GM23338 (cell line): ENCODE results near the gene MOB2. TPM values are rescaled to one million over a fixed set of nuclear protein-coding genes. Genes with fewer than 3 reads are reported as not detected.

Experiments used
- ATAC-seq: fragments of 200-7000 bp; cut with Tn5 transposase; 3 replicates; pipeline ENCODE4 v1.9.1; 2020
- DNase-seq: peaks from one replicate; pipeline ENCODE4 v3.0.0-alpha.2; 2015; ENCODE audit warnings: low spot score
- H2AFZ ChIP-seq: fragments of 200-600 bp; sonication (generic); 2 replicates; pipeline ENCODE4 v1.8.0; 2016; ENCODE audit warnings: antibody characterized with exemption, mild to moderate bottlenecking, moderate library complexity
- H3F3A ChIP-seq: fragments of 200-600 bp; sonication (generic); replicated peaks from 2 replicates; pipeline ENCODE4 v1.8.0; 2017; ENCODE audit warnings: antibody characterized with exemption, mixed run types, low read depth
- H3K27ac ChIP-seq: fragments of 200-600 bp; sonication (generic); 2 replicates; pipeline ENCODE4 v1.6.1; 2016; ENCODE audit warnings: low read depth
- H3K27me3 ChIP-seq: fragments of 200-600 bp; sonication (generic); 2 replicates; pipeline ENCODE4 v1.8.0; 2016; ENCODE audit warnings: mild to moderate bottlenecking, mixed run types, moderate library complexity; ENCODE audit not compliant: insufficient read depth
- H3K36me3 ChIP-seq: fragments of 200-600 bp; sonication (generic); 2 replicates; pipeline ENCODE4 v1.8.0; 2016; ENCODE audit warnings: mild to moderate bottlenecking; ENCODE audit not compliant: insufficient read depth
- H3K4me1 ChIP-seq: fragments of 200-600 bp; sonication (generic); 2 replicates; pipeline ENCODE4 v1.8.0; 2016; ENCODE audit warnings: mild to moderate bottlenecking, moderate library complexity; ENCODE audit not compliant: insufficient read depth
- H3K4me2 ChIP-seq: fragments of 200-600 bp; sonication (generic); 2 replicates; pipeline ENCODE4 v1.7.1; 2017; ENCODE audit warnings: mixed run types
- H3K4me3 ChIP-seq: fragments of 200-600 bp; sonication (generic); 2 replicates; pipeline ENCODE4 v1.6.1; 2016; ENCODE audit warnings: mixed run types
- H3K79me2 ChIP-seq: fragments of 200-600 bp; sonication (generic); replicated peaks from 2 replicates; pipeline ENCODE4 v1.8.0; 2017; ENCODE audit warnings: mild to moderate bottlenecking; ENCODE audit not compliant: insufficient read depth
- H3K9me2 ChIP-seq: fragments of 200-600 bp; sonication (generic); 2 replicates; pipeline ENCODE4 v1.8.0; 2017; ENCODE audit not compliant: insufficient read depth
- H4K20me1 ChIP-seq: fragments of 200-600 bp; sonication (generic); replicated peaks from 2 replicates; pipeline ENCODE4 v1.8.0; 2017; ENCODE audit warnings: mild to moderate bottlenecking; ENCODE audit not compliant: insufficient read depth
- H3K27ac Mint-ChIP-seq: 2 replicates; pipeline ENCODE4 v1.8.0; 2020; ENCODE audit warnings: inconsistent platforms, mild to moderate bottlenecking, moderate library complexity, mixed read lengths
- H3K27me3 Mint-ChIP-seq: 3 replicates; pipeline ENCODE4 v1.8.0; 2022; ENCODE audit warnings: low read depth, mild to moderate bottlenecking, moderate library complexity, mixed read lengths, inconsistent platforms; ENCODE audit not compliant: insufficient read depth, poor library complexity
- H3K36me3 Mint-ChIP-seq: 3 replicates; pipeline ENCODE4 v1.8.0; 2021; ENCODE audit warnings: low read depth, mild to moderate bottlenecking, inconsistent platforms, moderate library complexity, mixed read lengths
- H3K4me1 Mint-ChIP-seq: 3 replicates; pipeline ENCODE4 v1.8.0; 2020; ENCODE audit warnings: mild to moderate bottlenecking, inconsistent platforms, mixed read lengths
- H3K4me3 Mint-ChIP-seq: 3 replicates; pipeline ENCODE4 v1.8.0; 2021; ENCODE audit warnings: moderate library complexity, mild to moderate bottlenecking, inconsistent platforms, mixed read lengths
- H3K9me3 Mint-ChIP-seq: 3 replicates; pipeline ENCODE4 v1.8.0; 2020; ENCODE audit warnings: moderate library complexity, mild to moderate bottlenecking, inconsistent platforms, mixed read lengths
- CREB1 ChIP-seq: fragments of 250-450 bp; sonication (Bioruptor Pico); IDR thresholded peaks from 2 replicates; pipeline ENCODE4 v1.5.0; 2020; ENCODE audit warnings: low read depth, mild to moderate bottlenecking, moderate library complexity
- CTCF ChIP-seq, 2 experiments: fragments of 200-600 bp in 1 of 2; sonication (generic) in 1 of 2; conservative IDR thresholded peaks; 2 replicates each; pipeline versions ENCODE4 v1.5.1 to v1.6.1; 2016 to 2017; ENCODE audit warnings: antibody characterized with exemption in 2 of 2, low read depth in 2 of 2, mild to moderate bottlenecking in 2 of 2, moderate library complexity in 1 of 2
- ETS1 ChIP-seq: IDR thresholded peaks from 2 replicates; pipeline ENCODE4 v1.6.1; 2016; ENCODE audit warnings: antibody characterized with exemption
- EZH2 ChIP-seq: fragments of 200-600 bp; sonication (generic); IDR thresholded peaks from one replicate; pipeline ENCODE4 v1.8.0; 2017; ENCODE audit warnings: antibody characterized with exemption, mild to moderate bottlenecking, low read depth; ENCODE audit not compliant: unreplicated experiment
- EZH2phosphoT487 ChIP-seq: fragments of 200-600 bp; sonication (generic); IDR thresholded peaks from one replicate; pipeline ENCODE4 v1.8.1; 2018; ENCODE audit warnings: antibody characterized with exemption; ENCODE audit not compliant: unreplicated experiment
- JUNB ChIP-seq: IDR thresholded peaks from one replicate; pipeline ENCODE4 v1.6.1; 2016; ENCODE audit warnings: antibody characterized with exemption; ENCODE audit not compliant: unreplicated experiment
- NANOG ChIP-seq: IDR thresholded peaks from 2 replicates; pipeline ENCODE4 v1.6.1; 2016; ENCODE audit warnings: antibody characterized with exemption, borderline replicate concordance
- POLR2AphosphoS5 ChIP-seq: IDR thresholded peaks from 2 replicates; pipeline ENCODE4 v1.6.1; 2016; ENCODE audit warnings: antibody characterized with exemption, low read depth
- REST ChIP-seq: IDR thresholded peaks from one replicate; pipeline ENCODE4 v1.6.1; 2018; ENCODE audit warnings: antibody characterized with exemption; ENCODE audit not compliant: unreplicated experiment
- STAT1 ChIP-seq: IDR thresholded peaks from one replicate; pipeline ENCODE4 v1.6.1; 2016; ENCODE audit warnings: antibody characterized with exemption; ENCODE audit not compliant: unreplicated experiment
- ZNF114 ChIP-seq: fragments of 250-450 bp; sonication (Bioruptor Pico); IDR thresholded peaks from 2 replicates; pipeline ENCODE4 v1.5.0; 2020; ENCODE audit warnings: mild to moderate bottlenecking, moderate library complexity
- ZNF331 ChIP-seq: fragments of 250-450 bp; sonication (Bioruptor Pico); IDR thresholded peaks from 2 replicates; pipeline ENCODE4 v1.5.0; 2020; ENCODE audit warnings: low read depth, mild to moderate bottlenecking, moderate library complexity
- ZNF462 ChIP-seq: fragments of 250-450 bp; sonication (Bioruptor Pico); IDR thresholded peaks from 2 replicates; pipeline ENCODE4 v1.5.0; 2020; ENCODE audit warnings: mild to moderate bottlenecking, moderate library complexity
- polyA plus RNA-seq: library from polyadenylated mRNA; unstranded; fragments of >200 nt; fragmentation: Nextera tagmentation; extraction: Ambion mirVana; gene quantifications from 2 replicates; pipeline ENCODE4 v1.2.1, GENCODE V29; 2016
- total RNA-seq: library from RNA; depleted of rRNA; stranded (reverse); fragments of >200 nt; shearing (Covaris generic); gene quantifications from 2 replicates; pipeline ENCODE4 v1.2.3, GENCODE V29; 2014

The MOB2 gene
- total and polyA plus RNA-seq, 2 experiments from 2014 or later = 10.1 to 19.7 TPM

GRCh38 chr11:1442807-1443366 lies 43.7 kb downstream of the MOB2 start:
- no peaks in the 10 kb centered on the region; the same call in 2 of the 3 replicates for H3K9me3 Mint-ChIP-seq
- no peak for DNase-seq
- no peaks in the 10 kb centered on the region; the same call in 1 of the 3 replicates for H3K36me3 Mint-ChIP-seq

More at GRCh38 chr11:1442807-1443366, 43.7 kb downstream of the MOB2 start:
- Histone ChIP-seq H2AFZ (no peak overlapping the region), H3K27me3 (no peaks in the 10 kb centered on the region), H3K4me2 (no peak overlapping the region), H3K9me2 (no peaks in the 10 kb centered on the region), H4K20me1 (no peaks in the 10 kb centered on the region), H3K4me1 (no peaks in the 10 kb centered on the region), H3K79me2 (no peaks in the 10 kb centered on the region), H3F3A (no peaks in the 10 kb centered on the region), H3K4me3 (no peak overlapping the region), H3K36me3 (no peaks in the 10 kb centered on the region), H3K27ac (no peak overlapping the region)
- TF ChIP-seq CREB1 (CRISPR knock-in tag) (no peak), CTCF (conservative IDR thresholded peaks at IDR 0.05; ENCODE audit: low read depth in 2 of 2) (no peak), JUNB (no peak), NANOG (no peak), ZNF114 (no peak), ZNF462 (CRISPR knock-in tag) (no peak), REST (no peak), ZNF331 (CRISPR knock-in tag) (no peak), EZH2 (no peak), STAT1 (no peak), POLR2AphosphoS5 (no peak), EZH2phosphoT487 (no peak), ETS1 (no peak)
- Mint-ChIP-seq H3K4me3 (no peak overlapping the region), H3K27ac (no peak overlapping the region), H3K27me3 (peaks cover 6% of the 10 kb centered on the region), H3K4me1 (no peaks in the 10 kb centered on the region)
- ATAC-seq = no peak
